Esophagus (tissue), 2 donors: Measurements from ENCODE around the gene RHD. TPM values are rescaled to one million over a fixed set of nuclear protein-coding genes. Genes with fewer than 3 reads are reported as not detected.
"Not testable (repeated sequence)": the region's sequence is repeated elsewhere in the genome, so short reads cannot be mapped to it uniquely, and the experiment has no call there.

Experiments
- H3K27ac ChIP-seq, 2 donors: one replicate each; pipeline ENCODE4 v1.5.1; 2013; ENCODE audit warnings: low read depth in 2 of 2, mild to moderate bottlenecking in 2 of 2, inconsistent platforms in 1 of 2, low read length in 1 of 2, moderate library complexity in 1 of 2
- H3K27me3 ChIP-seq, 2 donors: one replicate each; pipeline ENCODE4 v1.6.1; 2013; ENCODE audit warnings: low read length in 2 of 2, control low read depth in 1 of 2, mild to moderate bottlenecking in 1 of 2; ENCODE audit not compliant: insufficient read depth in 2 of 2, control insufficient read depth in 1 of 2
- H3K36me3 ChIP-seq, 2 donors: one replicate each; pipeline ENCODE4 v1.6.1; 2013; ENCODE audit warnings: low read length in 1 of 2; ENCODE audit not compliant: control insufficient read depth in 2 of 2, insufficient read depth in 2 of 2
- H3K4me1 ChIP-seq, 2 donors: one replicate each; pipeline ENCODE4 v1.6.1; 2013; ENCODE audit warnings: low read length in 1 of 2; ENCODE audit not compliant: control insufficient read depth in 2 of 2, insufficient read depth in 2 of 2
- H3K4me3 ChIP-seq, 2 donors: one replicate each; pipeline ENCODE4 v1.5.1; 2013; ENCODE audit warnings: low read length in 2 of 2, mild to moderate bottlenecking in 2 of 2, low read depth in 1 of 2, moderate library complexity in 1 of 2
- H3K9me3 ChIP-seq, 2 donors: one replicate each; pipeline ENCODE4 v1.6.1; 2013; ENCODE audit warnings: mild to moderate bottlenecking in 2 of 2, low read depth in 1 of 2, low read length in 1 of 2, moderate library complexity in 1 of 2; ENCODE audit not compliant: control insufficient read depth in 2 of 2, insufficient read depth in 1 of 2
- WGBS, 2 donors: extraction: QIAGEN DNeasy Blood & Tissue Kit; methylation state at CpG; one replicate each; pipeline ENCODE4 v1.1.7; 2013; 5-methylcytosine and 5-hydroxymethylcytosine counted together
- polyA plus RNA-seq, 2 donors: library from polyadenylated mRNA; stranded (reverse); fragments of 200-250 nt; gene quantifications; one replicate each; pipeline ENCODE4 v1.2.3, GENCODE V29; 2013
- donor health status: healthy with polysubstance abuse.
- donor health status: Bipolar disorder and iron deficiency.

Gene RHD
- not detected for polyA plus RNA-seq

GRCh38 chr1:25272238-25272637 lies at the start of gene RHD:
Gene RHD (plus strand): TSS chr1:25272509. CDS start chr1:25272548, 39 bp downstream.
- not testable (repeated sequence) for H3K4me3 ChIP-seq, H3K27ac ChIP-seq, H3K4me1 ChIP-seq, H3K27me3 ChIP-seq, H3K9me3 ChIP-seq, H3K36me3 ChIP-seq
- 84 to 86% methylated on average over 7 to 8 of the region's 8 CpGs for WGBS, 2 donors

GRCh38 chr1:25222606-25223005 lies 49.7 kb upstream of the RHD start:
- no peak overlapping the region for H3K4me3 ChIP-seq
- no peak overlapping the region for H3K27ac ChIP-seq
- WGBS, 2 donors = 91 to 94% methylated on average over 4 of the region's 4 CpGs
- H3K9me3 ChIP-seq = no peaks in the 10 kb centered on the region
- H3K36me3 ChIP-seq = peaks cover 3 to 15% of the 10 kb centered on the region in 2 donors
- peaks cover 0 to 4% of the 10 kb centered on the region in 2 donors for H3K4me1 ChIP-seq
- H3K27me3 ChIP-seq = no peaks in the 10 kb centered on the region

GRCh38 chr1:25223471-25223870 lies 48.8 kb upstream of the RHD start:
- 77 to 81% methylated on average over 3 of the region's 3 CpGs for WGBS, 2 donors
- H3K36me3 ChIP-seq = peaks cover 3 to 15% of the 10 kb centered on the region in 2 donors
- no peaks in the 10 kb centered on the region for H3K27me3 ChIP-seq
- H3K27ac ChIP-seq = no peak overlapping the region
- H3K4me1 ChIP-seq = peaks cover 0 to 4% of the 10 kb centered on the region in 2 donors
- no peaks in the 10 kb centered on the region for H3K9me3 ChIP-seq
- H3K4me3 ChIP-seq = no peak overlapping the region

GRCh38 chr1:25232027-25232865 lies 40.1 kb upstream of the RHD start, which contains the start of gene SYF2:
Gene SYF2 (minus strand): TSS chr1:25232502. CDS start chr1:25232467, 35 bp downstream.
- peaks cover 0 to 2% of the 10 kb centered on the region in 2 donors for H3K36me3 ChIP-seq
- peak within 1 kb of the TSS; percentile 92 to 97 for H3K27ac ChIP-seq
- H3K27me3 ChIP-seq = no peaks in the 10 kb centered on the region
- 0% methylated on average over 54 of the region's 54 CpGs for WGBS, 2 donors
- no peaks in the 10 kb centered on the region for H3K4me1 ChIP-seq
- H3K9me3 ChIP-seq = no peaks in the 10 kb centered on the region
- peak within 1 kb of the TSS; percentile 97 to 99 for H3K4me3 ChIP-seq

- WGBS, 2 donors = 21 to 22% methylated on average over 13 of the region's 13 CpGs
- H3K4me1 ChIP-seq = no peaks in the 10 kb centered on the region
- H3K36me3 ChIP-seq = peaks cover 0 to 2% of the 10 kb centered on the region in 2 donors
- peak overlapping the region; percentile 97 to 99 for H3K4me3 ChIP-seq
- no peaks in the 10 kb centered on the region for H3K9me3 ChIP-seq
- no peaks in the 10 kb centered on the region for H3K27me3 ChIP-seq
- H3K27ac ChIP-seq = peak overlapping the region; percentile 92 to 97
These were observed 39.2 kb upstream of the RHD start for GRCh38 chr1:25232866-25233784.

- 97 to 98% methylated on average over 10 of the region's 10 CpGs for WGBS, 2 donors
- not testable (repeated sequence) for H3K27me3 ChIP-seq, H3K4me1 ChIP-seq, H3K27ac ChIP-seq, H3K9me3 ChIP-seq, H3K36me3 ChIP-seq, H3K4me3 ChIP-seq
These were observed 36.9 kb upstream of the RHD start for GRCh38 chr1:25235411-25235810.

- WGBS, 2 donors = 94 to 97% methylated on average over 7 of the region's 7 CpGs
- not testable (repeated sequence) for H3K27ac ChIP-seq, H3K9me3 ChIP-seq, H3K27me3 ChIP-seq, H3K4me3 ChIP-seq, H3K36me3 ChIP-seq, H3K4me1 ChIP-seq
These were observed 36.0 kb upstream of the RHD start for GRCh38 chr1:25236261-25236660.

GRCh38 chr1:25238046-25238445 lies 34.3 kb upstream of the RHD start:
- peaks cover 0 to 8% of the 10 kb centered on the region in 2 donors for H3K36me3 ChIP-seq
- H3K4me3 ChIP-seq = no peak overlapping the region
- no peaks in the 10 kb centered on the region for H3K9me3 ChIP-seq
- WGBS, 2 donors = 92 to 96% methylated on average over 11 of the region's 11 CpGs
- H3K27ac ChIP-seq = no peak overlapping the region
- H3K27me3 ChIP-seq = no peaks in the 10 kb centered on the region
- peaks cover 0 to 2% of the 10 kb centered on the region in 2 donors for H3K4me1 ChIP-seq

GRCh38 chr1:25239681-25240541 lies 32.4 kb upstream of the RHD start:
- peak overlapping the region; percentile 94 to 95 for H3K27ac ChIP-seq
- H3K36me3 ChIP-seq = peaks cover 7 to 14% of the 10 kb centered on the region in 2 donors
- no peaks in the 10 kb centered on the region for H3K27me3 ChIP-seq
- H3K9me3 ChIP-seq = no peaks in the 10 kb centered on the region
- WGBS, 2 donors = 0 to 1% methylated on average over 41 of the region's 41 CpGs
- H3K4me1 ChIP-seq = peaks cover 0 to 5% of the 10 kb centered on the region in 2 donors
- H3K4me3 ChIP-seq = peak overlapping the region; percentile 49 to 55
